GM15510 (cell line): ENCODE measurements around the gene NXNL1.

Experiments used
- POLR2A ChIP-seq: IDR thresholded peaks from 3 replicates; pipeline ENCODE4 v1.6.1; 2011; ENCODE audit warnings: borderline replicate concordance; ENCODE audit not compliant: insufficient read length; ENCODE audit errors: extremely low read depth

Gene NXNL1

DNA sequence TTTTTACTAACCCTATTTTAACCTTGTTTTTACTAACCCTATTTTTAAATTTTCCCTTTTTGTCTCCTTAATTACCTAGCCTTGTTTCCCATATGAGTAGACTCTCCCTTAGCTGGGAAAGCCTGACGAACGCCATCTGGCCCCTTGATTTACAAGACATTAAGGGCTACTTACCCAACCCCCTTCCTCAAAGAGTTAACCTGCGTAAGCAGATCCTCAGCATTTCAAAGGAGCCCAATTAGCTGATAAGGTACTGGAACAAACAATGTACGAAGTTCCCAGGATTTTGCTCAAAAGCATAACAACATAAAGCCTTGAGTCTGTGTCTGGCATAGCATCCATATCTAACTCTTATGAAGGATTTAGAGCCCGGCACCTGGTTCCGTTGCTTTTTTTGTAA is 45.6 kb downstream of the NXNL1 start:
- TF ChIP-seq POLR2A, result no peak

DNA sequence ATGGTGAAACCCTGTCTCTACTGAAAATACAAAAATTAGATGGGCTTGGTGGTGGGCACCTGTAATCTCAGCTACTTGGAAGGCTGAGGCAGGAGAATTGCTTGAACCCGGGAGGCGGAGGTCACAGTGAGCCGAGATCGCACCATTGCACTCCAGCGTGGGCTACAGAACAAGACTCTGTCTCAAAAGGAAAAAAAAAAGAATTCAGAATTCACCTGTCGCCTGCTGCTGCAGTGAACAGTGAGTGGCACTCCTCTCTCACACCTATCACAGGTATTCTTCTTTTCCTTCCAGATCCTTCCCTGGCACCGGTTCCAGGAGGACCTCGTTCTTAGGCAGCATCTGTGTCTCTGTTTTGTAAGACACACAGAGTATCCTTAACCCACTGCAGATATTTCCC is 46.6 kb downstream of the NXNL1 start:
- TF ChIP-seq POLR2A, result no peak

DNA sequence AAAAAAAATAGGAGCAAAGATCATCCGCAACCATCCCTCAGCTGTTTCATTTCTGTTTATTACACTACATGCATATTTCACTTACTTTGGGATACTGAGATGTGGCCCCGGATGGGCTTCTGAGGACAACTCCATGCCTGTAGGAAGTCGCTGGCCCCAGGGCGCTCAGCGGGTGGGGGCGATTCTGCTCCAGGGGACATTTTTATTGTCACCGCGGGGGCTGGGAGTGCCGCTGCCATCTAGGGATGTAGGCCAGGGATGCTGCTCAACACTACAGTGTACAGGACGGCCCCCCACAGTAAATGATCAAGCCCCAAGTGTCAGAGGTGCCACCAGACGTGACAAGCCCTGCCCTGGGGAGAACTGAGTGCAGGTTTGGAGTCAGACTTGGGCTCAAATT is 48.9 kb downstream of the NXNL1 start:
- TF ChIP-seq POLR2A, result no peak

GRCh38 chr19:17409990-17410389 is 50.7 kb downstream of the NXNL1 start:
- TF ChIP-seq POLR2A, result no peak

DNA sequence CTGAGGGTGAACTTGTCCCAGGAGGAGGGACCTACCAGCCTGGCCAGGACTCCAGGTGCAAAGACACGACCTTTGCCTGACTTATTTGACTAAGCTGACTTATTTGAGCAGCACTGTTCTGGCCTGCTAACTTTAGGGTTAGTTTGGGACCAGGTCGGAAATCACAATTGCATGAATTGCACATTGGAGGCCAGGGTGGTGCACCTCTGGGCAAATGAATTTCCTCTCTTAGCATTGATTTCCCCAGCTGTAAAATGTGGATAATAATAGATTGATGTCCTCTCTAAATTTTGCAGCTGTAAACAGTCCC is 53.9 kb downstream of the NXNL1 start:
- no peak for TF ChIP-seq POLR2A

- TF ChIP-seq POLR2A, result no peak
Measured at GRCh38 chr19:17406046-17406886, 54.5 kb downstream of the NXNL1 start.
